ENCODE data around the gene RBM33.

RBM33 gene

DNA sequence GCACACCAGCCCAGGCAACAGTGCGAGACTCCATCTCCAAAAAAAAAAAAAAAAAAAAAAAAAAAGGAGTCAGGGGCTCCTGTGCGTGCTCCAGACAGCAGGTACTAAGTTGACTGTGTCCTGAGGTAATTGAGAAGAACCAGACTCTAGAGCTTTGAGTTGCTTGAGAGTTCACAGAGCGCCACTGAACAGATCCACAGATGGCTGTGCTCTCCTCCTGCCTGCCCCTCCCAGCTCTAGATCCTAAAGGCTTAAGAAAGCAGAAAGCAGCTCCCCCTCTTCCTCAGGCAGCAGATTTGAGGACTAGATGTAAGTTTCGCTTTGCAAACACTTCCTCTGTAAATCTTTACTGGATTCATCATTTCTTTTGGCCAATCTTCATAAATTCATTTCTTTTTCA, 129.1 kb downstream of the RBM33 start:
- H2AK5ac ChIP-seq (ENCODE audit: low read length, severe bottlenecking), result no peak overlapping the region
- H3K4me1 ChIP-seq (ENCODE audit: control insufficient read depth, insufficient read depth, low read depth, low read length), result peaks cover 25% of the 10 kb centered on the region
- DNase-seq, result no peak
- H3K4ac ChIP-seq (ENCODE audit: low read depth in 1 of 2, low read length in 2 of 2), result no peak overlapping the region
- no peak overlapping the region for H2BK5ac ChIP-seq (ENCODE audit: low read depth, low read length, poor library complexity, severe bottlenecking)
- no peak overlapping the region for H2AFZ ChIP-seq (ENCODE audit: low read depth, low read length)
- H4K8ac ChIP-seq (ENCODE audit: low read length), result no peak overlapping the region
- H2BK12ac ChIP-seq (ENCODE audit: low read length in 2 of 2), result no peak overlapping the region
- H3K36me3 ChIP-seq (ENCODE audit: control insufficient read depth in 1 of 2, insufficient read depth in 2 of 2, low read depth in 1 of 2, low read length in 2 of 2), result peaks cover 40 to 89% of the 10 kb centered on the region in 2 experiments
- 97% methylated on average over 3 of the region's 4 CpGs for WGBS
- H3K27ac ChIP-seq (ENCODE audit: low read length, poor library complexity, severe bottlenecking), result no peak overlapping the region
- H3K23ac ChIP-seq (ENCODE audit: low read length in 2 of 2), result no peak overlapping the region
- no peak overlapping the region for H3K4me2 ChIP-seq (ENCODE audit: low read length, poor library complexity, severe bottlenecking)
- H4K91ac ChIP-seq (ENCODE audit: low read length), result no peak overlapping the region
- H3K14ac ChIP-seq (ENCODE audit: low read length in 2 of 2), result no peak overlapping the region
- H3K27me3 ChIP-seq (ENCODE audit: control insufficient read depth in 1 of 2, insufficient read depth in 1 of 2, low read length in 2 of 2), result no peaks in the 10 kb centered on the region
- no peaks in the 10 kb centered on the region for H3K9me3 ChIP-seq (ENCODE audit: control insufficient read depth, low read length)
- no peak overlapping the region for H2BK120ac ChIP-seq (ENCODE audit: low read depth, low read length)
- H3K4me3 ChIP-seq (ENCODE audit: insufficient read depth in 1 of 2, low read depth in 1 of 2, low read length in 2 of 2), result no peak overlapping the region
- no peak overlapping the region for H3K18ac ChIP-seq (ENCODE audit: low read depth in 1 of 2, low read length in 2 of 2)
- H3K79me1 ChIP-seq (replicated peaks; ENCODE audit: low read length, poor library complexity, severe bottlenecking), result peaks cover 43% of the 10 kb centered on the region
- no peak overlapping the region for H2BK15ac ChIP-seq (ENCODE audit: low read depth, poor library complexity, severe bottlenecking)
- no peak overlapping the region for H3K9ac ChIP-seq (ENCODE audit: low read length)

DNA sequence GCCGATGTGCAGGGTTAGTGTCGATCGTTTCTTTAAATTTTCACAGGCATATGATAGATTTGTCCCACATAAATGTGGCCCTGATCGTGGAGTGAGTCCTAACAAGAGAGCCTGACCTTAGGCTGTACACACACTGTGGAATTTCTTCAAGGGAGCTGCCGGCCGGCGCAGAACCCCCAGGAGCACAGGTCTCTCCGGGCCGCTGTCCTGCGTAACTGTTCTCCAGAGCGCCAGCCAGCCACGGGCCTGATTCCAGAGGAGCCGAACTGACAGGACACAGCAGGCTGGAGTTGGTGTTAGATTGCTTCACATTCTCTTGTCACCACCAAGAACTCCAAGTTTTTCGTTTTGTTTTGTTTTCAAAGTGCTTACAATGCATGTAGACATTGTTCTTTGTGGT, 130.5 kb downstream of the RBM33 start:
- Histone ChIP-seq H4K8ac (ENCODE audit: low read length) (no peak overlapping the region), H2AK5ac (ENCODE audit: low read length, severe bottlenecking) (no peak overlapping the region), H3K27me3 (ENCODE audit: control insufficient read depth in 1 of 2, insufficient read depth in 1 of 2, low read length in 2 of 2) (no peaks in the 10 kb centered on the region), H3K4me3 (ENCODE audit: insufficient read depth in 1 of 2, low read depth in 1 of 2, low read length in 2 of 2) (no peak overlapping the region), H3K14ac (ENCODE audit: low read length in 2 of 2) (no peak overlapping the region), H3K27ac (ENCODE audit: low read length, poor library complexity, severe bottlenecking) (no peak overlapping the region), H3K23ac (ENCODE audit: low read length in 2 of 2) (no peak overlapping the region), H2BK12ac (ENCODE audit: low read length in 2 of 2) (no peak overlapping the region), H2BK15ac (ENCODE audit: low read depth, poor library complexity, severe bottlenecking) (no peak overlapping the region), H3K36me3 (ENCODE audit: control insufficient read depth in 1 of 2, insufficient read depth in 2 of 2, low read depth in 1 of 2, low read length in 2 of 2) (peaks cover 47 to 88% of the 10 kb centered on the region in 2 experiments), H2BK5ac (ENCODE audit: low read depth, low read length, poor library complexity, severe bottlenecking) (no peak overlapping the region), H2BK120ac (ENCODE audit: low read depth, low read length) (no peak overlapping the region), H3K4ac (ENCODE audit: low read depth in 1 of 2, low read length in 2 of 2) (no peak overlapping the region), H3K18ac (ENCODE audit: low read depth in 1 of 2, low read length in 2 of 2) (no peak overlapping the region), H3K4me2 (ENCODE audit: low read length, poor library complexity, severe bottlenecking) (no peak overlapping the region), H3K4me1 (ENCODE audit: control insufficient read depth, insufficient read depth, low read depth, low read length) (peaks cover 19% of the 10 kb centered on the region), H3K9me3 (ENCODE audit: control insufficient read depth, low read length) (no peaks in the 10 kb centered on the region), H3K9ac (ENCODE audit: low read length) (no peak overlapping the region), H2AFZ (ENCODE audit: low read depth, low read length) (no peak overlapping the region), H3K79me1 (replicated peaks; ENCODE audit: low read length, poor library complexity, severe bottlenecking) (peaks cover 50% of the 10 kb centered on the region), H4K91ac (ENCODE audit: low read length) (no peak overlapping the region)
- WGBS, result 97% methylated on average over 14 of the region's 14 CpGs
- no peak for DNase-seq

DNA sequence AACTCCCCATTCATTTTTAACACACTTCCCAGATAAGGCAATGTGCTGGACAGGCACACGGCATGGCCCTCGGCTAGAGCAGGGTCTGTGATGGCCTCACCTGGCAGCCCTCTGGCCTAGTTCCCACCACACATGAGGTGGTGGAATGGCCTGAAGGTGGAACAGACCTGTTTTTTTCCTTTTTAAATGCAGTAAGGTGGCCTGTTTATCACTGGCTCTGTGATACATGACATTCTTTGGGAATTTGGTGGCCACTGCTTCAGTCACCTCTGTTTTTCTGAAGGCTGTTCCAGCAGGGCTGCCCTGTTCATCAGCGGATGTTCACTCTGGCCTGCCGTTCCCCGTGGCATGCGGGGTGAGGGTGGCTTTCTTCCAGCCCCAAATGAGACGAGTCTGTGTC, 131.2 kb downstream of the RBM33 start:
- Histone ChIP-seq H3K79me1 (replicated peaks; ENCODE audit: low read length, poor library complexity, severe bottlenecking) (peaks cover 56% of the 10 kb centered on the region), H4K8ac (ENCODE audit: low read length) (peak overlapping the region; percentile 36), H3K27ac (ENCODE audit: low read length, poor library complexity, severe bottlenecking) (no peak overlapping the region), H3K14ac (ENCODE audit: low read length in 2 of 2) (no peak overlapping the region), H2BK120ac (ENCODE audit: low read depth, low read length) (no peak overlapping the region), H3K9ac (ENCODE audit: low read length) (no peak overlapping the region), H2AFZ (ENCODE audit: low read depth, low read length) (no peak overlapping the region), H2BK5ac (ENCODE audit: low read depth, low read length, poor library complexity, severe bottlenecking) (no peak overlapping the region), H2BK12ac (ENCODE audit: low read length in 2 of 2) (no peak overlapping the region), H3K23ac (ENCODE audit: low read length in 2 of 2) (no peak overlapping the region), H3K18ac (ENCODE audit: low read depth in 1 of 2, low read length in 2 of 2) (no peak overlapping the region), H3K36me3 (ENCODE audit: control insufficient read depth in 1 of 2, insufficient read depth in 2 of 2, low read depth in 1 of 2, low read length in 2 of 2) (peaks cover 51 to 88% of the 10 kb centered on the region in 2 experiments), H3K4ac (ENCODE audit: low read depth in 1 of 2, low read length in 2 of 2) (no peak overlapping the region), H3K4me2 (ENCODE audit: low read length, poor library complexity, severe bottlenecking) (no peak overlapping the region), H2BK15ac (ENCODE audit: low read depth, poor library complexity, severe bottlenecking) (no peak overlapping the region), H3K9me3 (ENCODE audit: control insufficient read depth, low read length) (no peaks in the 10 kb centered on the region), H3K4me1 (ENCODE audit: control insufficient read depth, insufficient read depth, low read depth, low read length) (peaks cover 14% of the 10 kb centered on the region), H2AK5ac (ENCODE audit: low read length, severe bottlenecking) (no peak overlapping the region), H3K4me3 (ENCODE audit: insufficient read depth in 1 of 2, low read depth in 1 of 2, low read length in 2 of 2) (no peak overlapping the region), H4K91ac (ENCODE audit: low read length) (no peak overlapping the region), H3K27me3 (ENCODE audit: control insufficient read depth in 1 of 2, insufficient read depth in 1 of 2, low read length in 2 of 2) (no peaks in the 10 kb centered on the region)
- WGBS, result 96% methylated on average over 7 of the region's 7 CpGs
- DNase-seq, result no peak

- no peaks in the 10 kb centered on the region for H3K9me3 ChIP-seq (ENCODE audit: control insufficient read depth, low read length)
- no peaks in the 10 kb centered on the region for H3K27me3 ChIP-seq (ENCODE audit: control insufficient read depth in 1 of 2, insufficient read depth in 1 of 2, low read length in 2 of 2)
- peaks cover 59 to 87% of the 10 kb centered on the region in 2 experiments for H3K36me3 ChIP-seq (ENCODE audit: control insufficient read depth in 1 of 2, insufficient read depth in 2 of 2, low read depth in 1 of 2, low read length in 2 of 2)
- no peak overlapping the region for H4K91ac ChIP-seq (ENCODE audit: low read length)
- DNase-seq, result no peak
- no peak overlapping the region for H3K4ac ChIP-seq (ENCODE audit: low read depth in 1 of 2, low read length in 2 of 2)
- H2AFZ ChIP-seq (ENCODE audit: low read depth, low read length), result no peak overlapping the region
- no peak overlapping the region for H2BK12ac ChIP-seq (ENCODE audit: low read length in 2 of 2)
- no peak overlapping the region for H3K23ac ChIP-seq (ENCODE audit: low read length in 2 of 2)
- no peak overlapping the region for H3K9ac ChIP-seq (ENCODE audit: low read length)
- H3K4me3 ChIP-seq (ENCODE audit: insufficient read depth in 1 of 2, low read depth in 1 of 2, low read length in 2 of 2), result no peak overlapping the region
- H4K8ac ChIP-seq (ENCODE audit: low read length), result no peak overlapping the region
- H2BK120ac ChIP-seq (ENCODE audit: low read depth, low read length), result no peak overlapping the region
- H2BK15ac ChIP-seq (ENCODE audit: low read depth, poor library complexity, severe bottlenecking), result no peak overlapping the region
- H2AK5ac ChIP-seq (ENCODE audit: low read length, severe bottlenecking), result no peak overlapping the region
- H3K27ac ChIP-seq (ENCODE audit: low read length, poor library complexity, severe bottlenecking), result no peak overlapping the region
- H3K4me1 ChIP-seq (ENCODE audit: control insufficient read depth, insufficient read depth, low read depth, low read length), result peaks cover 15% of the 10 kb centered on the region
- H3K14ac ChIP-seq (ENCODE audit: low read length in 2 of 2), result no peak overlapping the region
- H2BK5ac ChIP-seq (ENCODE audit: low read depth, low read length, poor library complexity, severe bottlenecking), result no peak overlapping the region
- H3K18ac ChIP-seq (ENCODE audit: low read depth in 1 of 2, low read length in 2 of 2), result no peak overlapping the region
- peaks cover 61% of the 10 kb centered on the region for H3K79me1 ChIP-seq (replicated peaks; ENCODE audit: low read length, poor library complexity, severe bottlenecking)
- H3K4me2 ChIP-seq (ENCODE audit: low read length, poor library complexity, severe bottlenecking), result no peak overlapping the region
- WGBS, result 97% methylated on average over 7 of the region's 8 CpGs
These were observed 132.1 kb downstream of the RBM33 start for GRCh38 chr7:155776606-155777005.
